HG03097 (cell line): ENCODE results near the gene TMEM256.
"Not testable (repeated sequence)": the region's sequence is repeated elsewhere in the genome, so short reads cannot be mapped to it uniquely, and the experiment has no call there.

Source experiments
- ATAC-seq: cut with Tn5 transposase; IDR thresholded peaks from one replicate; pipeline ENCODE4 v1.9.1; 2021; ENCODE audit not compliant: unreplicated experiment, low FRiP score

TMEM256 gene

GRCh38 chr17:7389924-7390910 is 13.7 kb downstream of the TMEM256 start:
- ATAC-seq: no peak

- no peak for ATAC-seq
Measured at GRCh38 chr17:7388856-7389255, 15.0 kb downstream of the TMEM256 start.

GRCh38 chr17:7384489-7385081 is 19.3 kb downstream of the TMEM256 start:
- no peak for ATAC-seq

- ATAC-seq: no peak
Measured at GRCh38 chr17:7383742-7384488, 20.0 kb downstream of the TMEM256 start.

GRCh38 chr17:7383371-7383741 is 20.5 kb downstream of the TMEM256 start:
- no peak for ATAC-seq

- ATAC-seq: no peak
Measured at GRCh38 chr17:7382901-7383300, 21.0 kb downstream of the TMEM256 start.

GRCh38 chr17:7380855-7381683 is 22.8 kb downstream of the TMEM256 start, which contains the start of gene TNK1:
Gene TNK1, plus strand, starts transcription at chr17:7381089. Its CDS starts 1,838 bp downstream, at chr17:7382927.
- no peak for ATAC-seq

GRCh38 chr17:7380321-7380720 is 23.6 kb downstream of the TMEM256 start:
- ATAC-seq: no peak

GRCh38 chr17:7379134-7379533 is 24.8 kb downstream of the TMEM256 start:
- ATAC-seq: no peak

GRCh38 chr17:7374353-7374752 is 29.5 kb downstream of the TMEM256 start:
- ATAC-seq: no peak

GRCh38 chr17:7370853-7371252 is 33.0 kb downstream of the TMEM256 start:
- ATAC-seq: no peak

- ATAC-seq: no peak
Measured at GRCh38 chr17:7369825-7370224, 34.1 kb downstream of the TMEM256 start.

- ATAC-seq: not testable (repeated sequence)
Measured at GRCh38 chr17:7368599-7368994, 35.3 kb downstream of the TMEM256 start.

GRCh38 chr17:7367918-7368598 is 35.8 kb downstream of the TMEM256 start:
- ATAC-seq: no peak

GRCh38 chr17:7367083-7367482 is 36.8 kb downstream of the TMEM256 start:
- ATAC-seq: no peak

- not testable (repeated sequence) for ATAC-seq
Measured at GRCh38 chr17:7365963-7366362, 37.9 kb downstream of the TMEM256 start.

GRCh38 chr17:7363311-7363710 is 40.6 kb downstream of the TMEM256 start:
- no peak for ATAC-seq

- ATAC-seq: no peak
Measured at GRCh38 chr17:7361906-7362305, 42.0 kb downstream of the TMEM256 start.

GRCh38 chr17:7357381-7357780 is 46.5 kb downstream of the TMEM256 start:
- no peak for ATAC-seq

- no peak for ATAC-seq
Measured at GRCh38 chr17:7356756-7357155, 47.1 kb downstream of the TMEM256 start.
